Esophagus squamous epithelium (tissue), 4 donors: Measurements from ENCODE around the gene MPPE1.

Source experiments
- POLR2A ChIP-seq, 4 donors: fragments of 450-650 bp; IDR thresholded peaks; one replicate each; pipeline ENCODE4 v1.6.1; 2017; ENCODE audit warnings: antibody characterized with exemption in 4 of 4, mild to moderate bottlenecking in 4 of 4, moderate library complexity in 3 of 4
- TF ChIP-seq, protein P1 (sequence below), 6 experiments: fragments of 450-650 bp in 4 of 6; fragments of 200-600 bp in 2 of 6; sonication (generic) in 2 of 6; IDR thresholded peaks; one replicate each; pipeline ENCODE4 v1.5.1; 2016 to 2019; ENCODE audit warnings: antibody characterized with exemption in 6 of 6, mild to moderate bottlenecking in 4 of 6, moderate library complexity in 4 of 6

DNA sequence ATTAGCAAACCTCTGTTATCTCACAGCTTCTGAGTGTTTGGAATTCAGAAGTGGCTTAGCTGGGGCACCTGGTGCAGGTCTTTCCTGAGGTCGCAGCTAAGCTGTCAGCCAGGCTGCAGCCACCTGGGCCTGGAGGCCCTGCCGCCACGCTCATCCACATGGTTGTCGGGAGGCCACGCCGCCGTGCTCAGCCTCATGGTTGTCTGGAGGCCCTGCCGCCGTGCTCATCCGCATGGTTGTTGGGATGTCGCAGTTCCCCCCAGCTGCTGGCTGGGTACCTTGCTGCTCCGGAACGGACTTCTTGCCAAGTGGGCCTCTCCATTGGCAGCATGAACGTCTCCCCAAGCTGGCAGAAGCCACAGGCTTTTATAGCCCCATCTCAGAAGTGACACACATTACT lies 24.3 kb upstream of the MPPE1 start:
- TF ChIP-seq POLR2A (IDR thresholded peaks at IDR 0.05) = no peak
- TF ChIP-seq, protein P1, sequence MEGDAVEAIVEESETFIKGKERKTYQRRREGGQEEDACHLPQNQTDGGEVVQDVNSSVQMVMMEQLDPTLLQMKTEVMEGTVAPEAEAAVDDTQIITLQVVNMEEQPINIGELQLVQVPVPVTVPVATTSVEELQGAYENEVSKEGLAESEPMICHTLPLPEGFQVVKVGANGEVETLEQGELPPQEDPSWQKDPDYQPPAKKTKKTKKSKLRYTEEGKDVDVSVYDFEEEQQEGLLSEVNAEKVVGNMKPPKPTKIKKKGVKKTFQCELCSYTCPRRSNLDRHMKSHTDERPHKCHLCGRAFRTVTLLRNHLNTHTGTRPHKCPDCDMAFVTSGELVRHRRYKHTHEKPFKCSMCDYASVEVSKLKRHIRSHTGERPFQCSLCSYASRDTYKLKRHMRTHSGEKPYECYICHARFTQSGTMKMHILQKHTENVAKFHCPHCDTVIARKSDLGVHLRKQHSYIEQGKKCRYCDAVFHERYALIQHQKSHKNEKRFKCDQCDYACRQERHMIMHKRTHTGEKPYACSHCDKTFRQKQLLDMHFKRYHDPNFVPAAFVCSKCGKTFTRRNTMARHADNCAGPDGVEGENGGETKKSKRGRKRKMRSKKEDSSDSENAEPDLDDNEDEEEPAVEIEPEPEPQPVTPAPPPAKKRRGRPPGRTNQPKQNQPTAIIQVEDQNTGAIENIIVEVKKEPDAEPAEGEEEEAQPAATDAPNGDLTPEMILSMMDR (IDR thresholded peaks at IDR 0.05) = no peak
